ENCODE results near the gene KIF6. TPM values are rescaled to one million over a fixed set of nuclear protein-coding genes. Genes with fewer than 3 reads are reported as not detected.

Gene KIF6
- total RNA-seq, 1 experiment from 2014 or later, result not detected

DNA sequence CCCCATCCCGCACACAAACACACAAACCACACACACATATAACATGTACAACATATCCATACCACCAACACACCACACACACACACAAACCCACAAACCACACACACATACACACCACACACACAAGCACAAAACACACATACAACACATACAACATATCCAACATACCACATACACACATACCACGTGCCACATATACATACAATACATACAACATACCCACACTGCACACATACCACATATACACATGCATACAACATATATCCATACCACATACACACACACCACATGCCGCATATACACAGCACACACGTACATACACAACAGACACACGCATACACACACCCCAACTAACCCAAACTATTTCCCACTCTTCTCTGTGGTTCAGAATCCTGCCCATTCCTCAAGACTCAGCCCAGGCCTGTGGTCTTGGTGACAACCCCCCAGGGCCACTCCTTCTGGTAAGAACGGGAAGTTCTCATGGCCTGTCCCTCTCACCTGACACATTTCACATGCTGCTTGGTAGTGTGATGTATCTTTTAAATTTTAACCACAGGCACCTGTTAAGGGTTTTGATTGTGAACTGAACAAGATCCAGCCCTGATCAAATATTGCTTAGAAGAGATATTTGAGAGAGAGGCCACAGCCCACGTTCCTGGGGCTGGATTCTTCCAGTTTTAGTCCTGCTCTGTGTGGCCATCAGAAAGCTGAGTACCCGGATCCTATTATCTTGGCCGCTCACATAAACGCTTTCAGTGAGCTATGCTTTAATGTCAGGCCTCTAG, 346.8 kb downstream of the KIF6 start:
- BruUV-seq (replicated peaks), result no TSS peak
- in situ Hi-C loops (cut with HindIII; ENCODE audit: low pct_unique_long_range_greater_than_20kb, low sequenced_read_pairs), result no loop called here
- Histone ChIP-seq H3K9me3 (ENCODE audit: control insufficient read depth, insufficient read depth, low read depth, low read length) (no peaks in the 10 kb centered on the region), H3K36me3 (ENCODE audit: control insufficient read depth, insufficient read depth, low read length) (no peaks in the 10 kb centered on the region), H3K4me3 (ENCODE audit: low read depth in 2 of 2, low read length in 2 of 2) (no peak overlapping the region), H3K4me1 (ENCODE audit: control insufficient read depth, insufficient read depth, low read length) (no peaks in the 10 kb centered on the region), H3K27me3 (ENCODE audit: control insufficient read depth, insufficient read depth, low read length) (no peaks in the 10 kb centered on the region), H3K27ac (ENCODE audit: low read length) (no peak overlapping the region)
- ChIA-PET CTCF (no interaction called here), POLR2A (no interaction called here)
- ATAC-seq (no peak), DNase-seq (ENCODE audit: low read depth, low spot score) (no peak)
- intact Hi-C loops (cut with micrococcal nuclease; ENCODE audit: unreplicated experiment), result loop anchor here (10.0 kb wide), 1 partner anchor 926 kb away; no protein-coding TSS in a partner anchor
- TF ChIP-seq, protein P1, sequence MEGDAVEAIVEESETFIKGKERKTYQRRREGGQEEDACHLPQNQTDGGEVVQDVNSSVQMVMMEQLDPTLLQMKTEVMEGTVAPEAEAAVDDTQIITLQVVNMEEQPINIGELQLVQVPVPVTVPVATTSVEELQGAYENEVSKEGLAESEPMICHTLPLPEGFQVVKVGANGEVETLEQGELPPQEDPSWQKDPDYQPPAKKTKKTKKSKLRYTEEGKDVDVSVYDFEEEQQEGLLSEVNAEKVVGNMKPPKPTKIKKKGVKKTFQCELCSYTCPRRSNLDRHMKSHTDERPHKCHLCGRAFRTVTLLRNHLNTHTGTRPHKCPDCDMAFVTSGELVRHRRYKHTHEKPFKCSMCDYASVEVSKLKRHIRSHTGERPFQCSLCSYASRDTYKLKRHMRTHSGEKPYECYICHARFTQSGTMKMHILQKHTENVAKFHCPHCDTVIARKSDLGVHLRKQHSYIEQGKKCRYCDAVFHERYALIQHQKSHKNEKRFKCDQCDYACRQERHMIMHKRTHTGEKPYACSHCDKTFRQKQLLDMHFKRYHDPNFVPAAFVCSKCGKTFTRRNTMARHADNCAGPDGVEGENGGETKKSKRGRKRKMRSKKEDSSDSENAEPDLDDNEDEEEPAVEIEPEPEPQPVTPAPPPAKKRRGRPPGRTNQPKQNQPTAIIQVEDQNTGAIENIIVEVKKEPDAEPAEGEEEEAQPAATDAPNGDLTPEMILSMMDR (IDR thresholded peaks at IDR 0.05), result no peak
- TF ChIP-seq TCF7L2 (IDR thresholded peaks at IDR 0.05; ENCODE audit: low read depth, low read length) (no peak), POLR2AphosphoS5 (IDR thresholded peaks at IDR 0.05; ENCODE audit: low read depth, low read length) (no peak), SIN3A (IDR thresholded peaks at IDR 0.05; ENCODE audit: borderline replicate concordance, insufficient read depth, low read depth, low read length) (no peak)
- TF ChIP-seq, protein P2, sequence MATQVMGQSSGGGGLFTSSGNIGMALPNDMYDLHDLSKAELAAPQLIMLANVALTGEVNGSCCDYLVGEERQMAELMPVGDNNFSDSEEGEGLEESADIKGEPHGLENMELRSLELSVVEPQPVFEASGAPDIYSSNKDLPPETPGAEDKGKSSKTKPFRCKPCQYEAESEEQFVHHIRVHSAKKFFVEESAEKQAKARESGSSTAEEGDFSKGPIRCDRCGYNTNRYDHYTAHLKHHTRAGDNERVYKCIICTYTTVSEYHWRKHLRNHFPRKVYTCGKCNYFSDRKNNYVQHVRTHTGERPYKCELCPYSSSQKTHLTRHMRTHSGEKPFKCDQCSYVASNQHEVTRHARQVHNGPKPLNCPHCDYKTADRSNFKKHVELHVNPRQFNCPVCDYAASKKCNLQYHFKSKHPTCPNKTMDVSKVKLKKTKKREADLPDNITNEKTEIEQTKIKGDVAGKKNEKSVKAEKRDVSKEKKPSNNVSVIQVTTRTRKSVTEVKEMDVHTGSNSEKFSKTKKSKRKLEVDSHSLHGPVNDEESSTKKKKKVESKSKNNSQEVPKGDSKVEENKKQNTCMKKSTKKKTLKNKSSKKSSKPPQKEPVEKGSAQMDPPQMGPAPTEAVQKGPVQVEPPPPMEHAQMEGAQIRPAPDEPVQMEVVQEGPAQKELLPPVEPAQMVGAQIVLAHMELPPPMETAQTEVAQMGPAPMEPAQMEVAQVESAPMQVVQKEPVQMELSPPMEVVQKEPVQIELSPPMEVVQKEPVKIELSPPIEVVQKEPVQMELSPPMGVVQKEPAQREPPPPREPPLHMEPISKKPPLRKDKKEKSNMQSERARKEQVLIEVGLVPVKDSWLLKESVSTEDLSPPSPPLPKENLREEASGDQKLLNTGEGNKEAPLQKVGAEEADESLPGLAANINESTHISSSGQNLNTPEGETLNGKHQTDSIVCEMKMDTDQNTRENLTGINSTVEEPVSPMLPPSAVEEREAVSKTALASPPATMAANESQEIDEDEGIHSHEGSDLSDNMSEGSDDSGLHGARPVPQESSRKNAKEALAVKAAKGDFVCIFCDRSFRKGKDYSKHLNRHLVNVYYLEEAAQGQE (IDR thresholded peaks at IDR 0.05; ENCODE audit: insufficient read depth in 1 of 2, low read depth in 2 of 2, low read length in 1 of 2), result no peak

DNA sequence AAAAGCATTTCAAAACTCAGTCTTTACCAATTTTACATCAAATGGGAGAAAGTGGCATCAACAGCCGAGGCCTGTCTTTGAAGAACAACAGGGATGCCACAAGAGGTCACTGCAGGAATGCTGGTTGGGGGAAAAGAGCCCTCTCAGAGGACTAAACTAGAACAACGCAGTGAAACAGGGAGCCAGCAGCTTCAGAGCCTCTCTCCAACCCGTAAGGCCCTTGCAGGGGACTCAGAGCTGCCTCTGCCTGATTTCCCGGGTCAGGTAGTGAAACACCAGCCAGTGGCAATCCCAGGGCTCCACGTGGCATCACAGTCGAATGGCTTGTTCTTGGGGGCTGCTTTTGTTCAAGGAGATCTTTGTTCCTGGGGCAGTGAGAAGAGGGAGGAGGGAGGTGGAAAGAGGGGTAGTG, 347.7 kb downstream of the KIF6 start:
- CTCF ChIA-PET, result no interaction called here
- H3K9me3 ChIP-seq (ENCODE audit: control insufficient read depth, insufficient read depth, low read depth, low read length), result no peaks in the 10 kb centered on the region
- H3K27me3 ChIP-seq (ENCODE audit: control insufficient read depth, insufficient read depth, low read length), result no peaks in the 10 kb centered on the region
- intact Hi-C loops (cut with micrococcal nuclease; ENCODE audit: unreplicated experiment), result loop anchor here (10.0 kb wide), 1 partner anchor 927 kb away; no protein-coding TSS in a partner anchor
- POLR2A ChIA-PET, result no interaction called here
- no peak overlapping the region for H3K4me3 ChIP-seq (ENCODE audit: low read depth in 2 of 2, low read length in 2 of 2)
- H3K36me3 ChIP-seq (ENCODE audit: control insufficient read depth, insufficient read depth, low read length), result no peaks in the 10 kb centered on the region
- in situ Hi-C loops (cut with HindIII; ENCODE audit: low pct_unique_long_range_greater_than_20kb, low sequenced_read_pairs), result no loop called here
- no TSS peak for BruUV-seq (replicated peaks)
- TF ChIP-seq POLR2AphosphoS5 (IDR thresholded peaks at IDR 0.05; ENCODE audit: low read depth, low read length) (no peak), SIN3A (IDR thresholded peaks at IDR 0.05; ENCODE audit: borderline replicate concordance, insufficient read depth, low read depth, low read length) (no peak), TCF7L2 (IDR thresholded peaks at IDR 0.05; ENCODE audit: low read depth, low read length) (no peak)
- TF ChIP-seq, protein P1 (IDR thresholded peaks at IDR 0.05), result peak; percentile 75
- TF ChIP-seq, protein P2 (IDR thresholded peaks at IDR 0.05; ENCODE audit: insufficient read depth in 1 of 2, low read depth in 2 of 2, low read length in 1 of 2), result no peak
- no peak overlapping the region for H3K27ac ChIP-seq (ENCODE audit: low read length)
- H3K4me1 ChIP-seq (ENCODE audit: control insufficient read depth, insufficient read depth, low read length), result no peaks in the 10 kb centered on the region
- ATAC-seq, result peak; percentile 91
- DNase-seq (ENCODE audit: low read depth, low spot score), result no peak

Data from Panc1 (cell line).